ENCODE measurements around the gene TMED4. TPM values are rescaled to one million over a fixed set of nuclear protein-coding genes. Genes with fewer than 3 reads are reported as not detected.

Gene TMED4
- total and polyA plus RNA-seq, 2 experiments from 2014 or later = 43.5 to 98.5 TPM

DNA sequence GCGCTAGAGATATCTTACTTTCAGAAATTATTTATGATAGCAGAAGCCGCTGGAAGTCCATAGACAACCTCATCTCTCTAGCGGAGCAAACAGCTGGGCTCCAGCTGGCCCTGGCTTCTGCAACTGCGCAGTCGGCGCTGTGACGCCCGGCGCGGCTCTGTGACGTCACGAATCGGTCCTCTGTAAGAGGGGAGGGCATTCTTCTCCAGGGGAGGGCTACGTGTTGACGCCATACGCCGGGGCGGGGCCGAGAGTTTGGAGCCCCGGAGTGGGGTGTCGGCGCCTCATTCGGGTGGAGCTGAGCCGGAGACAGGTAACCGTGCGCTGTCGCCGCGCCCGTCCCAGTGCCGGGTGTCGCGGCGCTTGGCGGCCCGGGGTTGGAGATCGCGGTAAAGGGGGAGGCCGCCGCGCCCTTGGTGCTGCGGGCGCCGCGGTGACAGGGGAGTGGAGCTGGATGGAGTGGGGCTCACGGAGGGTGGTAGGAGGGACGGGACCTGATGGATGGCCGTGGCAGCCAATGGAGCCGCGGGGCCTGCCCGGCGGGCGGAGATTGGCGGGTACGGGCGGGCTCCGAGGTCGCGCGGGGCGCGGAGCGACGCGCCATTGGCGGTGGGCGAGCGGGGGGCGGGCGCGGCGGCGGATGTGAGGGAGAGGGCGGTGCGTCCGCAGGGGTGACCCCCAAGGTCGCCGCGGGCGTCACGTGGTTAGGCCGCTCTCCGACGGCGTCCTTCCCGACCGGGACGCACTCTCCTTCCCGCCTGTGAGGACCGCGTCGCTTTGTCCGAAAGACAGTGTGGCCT, 24.5 kb upstream of the TMED4 start, which contains the start of gene OGDH:
TSS of gene OGDH (plus strand) at position 287 of the 800 bp plus-strand sequence. CDS start 17,717 bp downstream, outside the sequence.
- H3F3A ChIP-seq (replicated peaks; ENCODE audit: low read depth) = 0 out of 2 replicates have a peak, but pooled peaks cover 4% of the 10 kb centered on the region
- H4K20me1 ChIP-seq (replicated peaks; ENCODE audit: insufficient read depth) = no peaks in the 10 kb centered on the region
- Mint-ChIP-seq H3K9me3 (no peaks in the 10 kb centered on the region; the same call in 2 of the 3 replicates), H3K27me3 (ENCODE audit: insufficient read depth, low read depth, poor library complexity) (peaks cover 11% of the 10 kb centered on the region), H3K4me1 (peaks cover 17% of the 10 kb centered on the region), H3K36me3 (ENCODE audit: low read depth) (peaks cover 6% of the 10 kb centered on the region), H3K4me3 (peak within 1 kb of the TSS; percentile 87), H3K27ac (peak within 1 kb of the TSS; percentile 98)
- ATAC-seq (peak; percentile 97), DNase-seq (ENCODE audit: low spot score) (peak; percentile 99)
- peak within 1 kb of the TSS; percentile 72; the same call in 1 of the 2 replicates for H2AFZ ChIP-seq
- peaks cover 45% of the 10 kb centered on the region for H3K79me2 ChIP-seq (replicated peaks; ENCODE audit: insufficient read depth)
- no peak for TF ChIP-seq EZH2phosphoT487 (IDR thresholded peaks at IDR 0.05; ENCODE audit: unreplicated experiment)
- TF ChIP-seq POLR2AphosphoS5 (IDR thresholded peaks at IDR 0.05; ENCODE audit: low read depth) = peak; percentile 85
- 0 out of 2 replicates have a peak, but pooled peaks have one; percentile 16 for TF ChIP-seq ETS1 (IDR thresholded peaks at IDR 0.05)
- TF ChIP-seq JUNB (IDR thresholded peaks at IDR 0.05; ENCODE audit: unreplicated experiment) = no peak
- TF ChIP-seq CREB1 (CRISPR knock-in tag; IDR thresholded peaks at IDR 0.05; ENCODE audit: low read depth) = peak; percentile 100
- peak within 1 kb of the TSS; percentile 97 for H3K27ac ChIP-seq (ENCODE audit: low read depth)
- H3K4me2 ChIP-seq = peak within 1 kb of the TSS; percentile 88
- H3K4me3 ChIP-seq = peak within 1 kb of the TSS; percentile 81
- no peaks in the 10 kb centered on the region for H3K9me2 ChIP-seq (ENCODE audit: insufficient read depth)
- no peaks in the 10 kb centered on the region for H3K27me3 ChIP-seq (ENCODE audit: insufficient read depth)
- H3K4me1 ChIP-seq (ENCODE audit: insufficient read depth) = no peaks in the 10 kb centered on the region; the same call in none of the 2 replicates
- H3K36me3 ChIP-seq (ENCODE audit: insufficient read depth) = no peaks in the 10 kb centered on the region

DNA sequence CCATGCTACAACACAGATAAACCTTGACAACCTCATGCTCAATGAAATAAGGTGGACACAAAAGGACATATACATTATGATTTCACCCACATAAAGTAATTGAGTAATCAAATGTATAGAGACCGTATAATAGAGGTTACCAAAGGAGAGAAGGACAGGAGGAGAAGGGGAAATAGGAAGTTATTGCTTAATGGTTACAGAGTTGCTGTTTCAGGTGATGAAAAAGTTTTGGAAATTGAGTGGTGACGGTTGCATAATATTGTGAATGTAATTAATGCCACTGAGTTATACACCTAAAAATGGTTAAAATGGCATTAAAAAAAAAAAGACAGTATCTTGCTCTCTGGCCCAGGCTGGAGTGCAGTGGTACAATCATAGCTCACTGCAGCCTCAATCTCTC, 22.9 kb upstream of the TMED4 start:
- Histone ChIP-seq H4K20me1 (replicated peaks; ENCODE audit: insufficient read depth) (no peaks in the 10 kb centered on the region), H3K4me1 (ENCODE audit: insufficient read depth) (no peaks in the 10 kb centered on the region; the same call in none of the 2 replicates), H3F3A (replicated peaks; ENCODE audit: low read depth) (0 out of 2 replicates have a peak, but pooled peaks cover 4% of the 10 kb centered on the region), H2AFZ (no peak overlapping the region), H3K27ac (ENCODE audit: low read depth) (no peak overlapping the region), H3K4me2 (no peak overlapping the region), H3K79me2 (replicated peaks; ENCODE audit: insufficient read depth) (peaks cover 29% of the 10 kb centered on the region), H3K4me3 (no peak overlapping the region), H3K36me3 (ENCODE audit: insufficient read depth) (no peaks in the 10 kb centered on the region), H3K9me2 (ENCODE audit: insufficient read depth) (no peaks in the 10 kb centered on the region), H3K27me3 (ENCODE audit: insufficient read depth) (no peaks in the 10 kb centered on the region)
- H3K36me3 Mint-ChIP-seq (ENCODE audit: low read depth) = peaks cover 4% of the 10 kb centered on the region
- ATAC-seq = no peak
- peaks cover 11% of the 10 kb centered on the region for H3K27me3 Mint-ChIP-seq (ENCODE audit: insufficient read depth, low read depth, poor library complexity)
- no peak for TF ChIP-seq NANOG (IDR thresholded peaks at IDR 0.05; ENCODE audit: borderline replicate concordance)
- H3K27ac Mint-ChIP-seq = no peak overlapping the region
- no peak for DNase-seq (ENCODE audit: low spot score)
- no peaks in the 10 kb centered on the region; the same call in 2 of the 3 replicates for H3K9me3 Mint-ChIP-seq
- H3K4me3 Mint-ChIP-seq = peak overlapping the region; percentile 51; the same call in 2 of the 3 replicates
- H3K4me1 Mint-ChIP-seq = peaks cover 17% of the 10 kb centered on the region

- H3K4me1 Mint-ChIP-seq = peaks cover 9% of the 10 kb centered on the region; the same call in 2 of the 3 replicates
- TF ChIP-seq EZH2phosphoT487 (IDR thresholded peaks at IDR 0.05; ENCODE audit: unreplicated experiment) = no peak
- TF ChIP-seq STAT1 (IDR thresholded peaks at IDR 0.05; ENCODE audit: unreplicated experiment) = no peak
- no peak for TF ChIP-seq POLR2AphosphoS5 (IDR thresholded peaks at IDR 0.05; ENCODE audit: low read depth)
- TF ChIP-seq NANOG (IDR thresholded peaks at IDR 0.05; ENCODE audit: borderline replicate concordance) = no peak
- no peak for TF ChIP-seq REST (IDR thresholded peaks at IDR 0.05; ENCODE audit: unreplicated experiment)
- Histone ChIP-seq H3K9me2 (ENCODE audit: insufficient read depth) (no peaks in the 10 kb centered on the region), H4K20me1 (replicated peaks; ENCODE audit: insufficient read depth) (no peaks in the 10 kb centered on the region), H3K4me1 (ENCODE audit: insufficient read depth) (no peaks in the 10 kb centered on the region; the same call in 1 of the 2 replicates), H2AFZ (no peak overlapping the region), H3K4me2 (no peak overlapping the region), H3K27ac (ENCODE audit: low read depth) (no peak overlapping the region), H3K4me3 (no peak overlapping the region), H3F3A (replicated peaks; ENCODE audit: low read depth) (0 out of 2 replicates have a peak, but pooled peaks cover 4% of the 10 kb centered on the region), H3K79me2 (replicated peaks; ENCODE audit: insufficient read depth) (peaks cover 12% of the 10 kb centered on the region), H3K36me3 (ENCODE audit: insufficient read depth) (no peaks in the 10 kb centered on the region), H3K27me3 (ENCODE audit: insufficient read depth) (no peaks in the 10 kb centered on the region)
- peaks cover 11% of the 10 kb centered on the region for H3K27me3 Mint-ChIP-seq (ENCODE audit: insufficient read depth, low read depth, poor library complexity)
- no peaks in the 10 kb centered on the region; the same call in 2 of the 3 replicates for H3K9me3 Mint-ChIP-seq
- H3K36me3 Mint-ChIP-seq (ENCODE audit: low read depth) = peaks cover 4% of the 10 kb centered on the region
- DNase-seq (ENCODE audit: low spot score) = no peak
- H3K27ac Mint-ChIP-seq = no peak overlapping the region
- H3K4me3 Mint-ChIP-seq = no peak overlapping the region
- ATAC-seq = no peak
Observed at GRCh38 chr7:44603193-44603592, 21.2 kb upstream of the TMED4 start.
